DOHH2 (cell line): ENCODE data around the gene RAB27B.

Source experiments
- EZH2phosphoT487 ChIP-seq: fragments of 200-600 bp; sonication (generic); IDR thresholded peaks from 2 replicates; pipeline ENCODE4 v1.6.1; 2017; ENCODE audit warnings: borderline replicate concordance, mild to moderate bottlenecking, antibody characterized with exemption, low read length, moderate library complexity, mixed read lengths
- TF ChIP-seq, protein P1 (sequence below): fragments of 200-600 bp; sonication (generic); IDR thresholded peaks from one replicate; pipeline ENCODE4 v1.5.1; 2014; ENCODE audit warnings: antibody characterized with exemption, mild to moderate bottlenecking, low read depth, low read length; ENCODE audit not compliant: poor library complexity, severe bottlenecking

- TF ChIP-seq, protein P1, sequence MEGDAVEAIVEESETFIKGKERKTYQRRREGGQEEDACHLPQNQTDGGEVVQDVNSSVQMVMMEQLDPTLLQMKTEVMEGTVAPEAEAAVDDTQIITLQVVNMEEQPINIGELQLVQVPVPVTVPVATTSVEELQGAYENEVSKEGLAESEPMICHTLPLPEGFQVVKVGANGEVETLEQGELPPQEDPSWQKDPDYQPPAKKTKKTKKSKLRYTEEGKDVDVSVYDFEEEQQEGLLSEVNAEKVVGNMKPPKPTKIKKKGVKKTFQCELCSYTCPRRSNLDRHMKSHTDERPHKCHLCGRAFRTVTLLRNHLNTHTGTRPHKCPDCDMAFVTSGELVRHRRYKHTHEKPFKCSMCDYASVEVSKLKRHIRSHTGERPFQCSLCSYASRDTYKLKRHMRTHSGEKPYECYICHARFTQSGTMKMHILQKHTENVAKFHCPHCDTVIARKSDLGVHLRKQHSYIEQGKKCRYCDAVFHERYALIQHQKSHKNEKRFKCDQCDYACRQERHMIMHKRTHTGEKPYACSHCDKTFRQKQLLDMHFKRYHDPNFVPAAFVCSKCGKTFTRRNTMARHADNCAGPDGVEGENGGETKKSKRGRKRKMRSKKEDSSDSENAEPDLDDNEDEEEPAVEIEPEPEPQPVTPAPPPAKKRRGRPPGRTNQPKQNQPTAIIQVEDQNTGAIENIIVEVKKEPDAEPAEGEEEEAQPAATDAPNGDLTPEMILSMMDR, result no peak
- no peak for TF ChIP-seq EZH2phosphoT487
Measured at GRCh38 chr18:54888378-54888777, 60.1 kb downstream of the RAB27B start.
